ENCODE measurements around the gene SEPTIN1.
"Not testable (repeated sequence)": the region's sequence is repeated elsewhere in the genome, so short reads cannot be mapped to it uniquely, and the experiment has no call there.

GRCh38 chr16:30335028-30335597 is 47.2 kb downstream of the SEPTIN1 start:
- TF ChIP-seq SUZ12 (IDR thresholded peaks at IDR 0.05; ENCODE audit: extremely low read depth, insufficient read depth, insufficient read length); YY1 (IDR thresholded peaks at IDR 0.05; ENCODE audit: insufficient read depth, insufficient read length); ZNF274 (IDR thresholded peaks at IDR 0.05; ENCODE audit: low read depth, low read length): not testable (repeated sequence)

Data from NT2/D1 (cell line).